NCI-H460 (cell line): ENCODE measurements around the gene BMP2K. TPM values are rescaled to one million over a fixed set of nuclear protein-coding genes. Genes with fewer than 3 reads are reported as not detected.
"Not testable (repeated sequence)": the region's sequence is repeated elsewhere in the genome, so short reads cannot be mapped to it uniquely, and the experiment has no call there.

Experiments
- DNase-seq: peaks from one replicate; pipeline ENCODE4 v3.0.0-alpha.2; 2016; ENCODE audit warnings: low read depth; ENCODE audit errors: extremely low read depth
- total RNA-seq: library from RNA; depleted of rRNA; stranded (reverse); fragments of >200 nt; shearing (Covaris generic); gene quantifications from 2 replicates; pipeline ENCODE4 v1.2.3, GENCODE V29; 2014

The BMP2K gene
- total RNA-seq, 1 experiment from 2014 or later = 18.1 TPM

- DNase-seq = no peak
Measured at GRCh38 chr4:78787392-78788006, 11.3 kb downstream of the BMP2K start.

DNA sequence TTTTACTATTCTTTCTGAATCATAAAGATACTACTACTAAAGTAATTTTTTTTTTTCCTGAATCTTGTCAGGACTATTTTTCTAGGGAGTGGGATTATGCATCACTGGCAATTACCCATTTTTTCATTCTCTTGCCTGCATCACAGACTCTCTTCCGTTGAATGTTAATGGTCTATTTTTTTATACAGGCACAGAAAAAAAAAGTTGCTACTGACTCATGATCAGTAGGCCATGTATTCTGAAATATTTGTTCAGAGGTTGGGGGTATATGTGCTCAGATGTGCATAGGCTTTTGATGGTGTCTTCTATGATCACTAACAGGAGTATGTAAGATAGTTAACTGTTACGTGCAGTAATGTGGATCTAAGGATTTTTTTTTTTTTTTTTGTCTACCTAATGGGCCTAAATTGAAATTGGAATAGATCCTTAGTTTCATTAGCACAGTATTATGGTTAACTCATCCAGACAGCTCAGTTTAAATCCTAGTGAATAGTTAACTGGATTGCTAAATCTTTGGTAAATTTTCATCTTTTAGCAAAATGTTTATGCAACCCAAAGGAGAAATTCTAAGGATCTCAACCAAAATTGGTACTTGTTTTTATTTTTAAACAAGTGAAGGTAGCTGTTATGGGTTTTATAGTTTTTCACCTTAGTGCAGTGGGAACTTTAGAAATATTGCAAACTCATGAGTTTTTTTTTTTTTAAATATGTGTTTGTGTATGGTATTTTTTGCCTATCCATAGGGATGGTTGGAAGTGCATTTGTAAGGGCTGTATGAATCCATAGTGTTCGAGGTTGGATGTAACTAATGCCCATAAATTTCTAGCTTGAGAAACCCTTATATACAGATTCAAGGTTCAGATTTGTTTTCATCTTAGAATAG, 12.1 kb downstream of the BMP2K start:
- DNase-seq = no peak

GRCh38 chr4:78795594-78796416, 19.7 kb downstream of the BMP2K start:
- not testable (repeated sequence) for DNase-seq

DNA sequence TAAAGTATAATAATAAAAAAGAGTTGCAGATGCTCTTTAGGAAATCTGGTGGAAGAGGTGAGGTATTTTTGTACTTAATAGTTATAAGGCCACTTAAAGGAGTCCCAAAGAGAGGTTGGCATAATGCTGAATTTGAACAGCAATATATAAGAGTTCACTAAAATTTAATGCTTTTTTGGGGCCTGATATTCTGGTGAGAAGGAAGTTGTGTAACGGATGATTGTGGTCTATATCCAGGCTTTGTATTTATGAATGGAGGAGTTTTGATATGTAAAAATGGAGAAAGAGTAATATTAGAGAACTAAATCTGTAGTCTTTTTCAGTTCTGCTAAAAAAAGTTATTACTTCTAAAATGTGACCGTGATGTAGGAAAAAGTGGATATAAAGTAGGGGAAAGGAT, 20.4 kb downstream of the BMP2K start:
- no peak for DNase-seq

GRCh38 chr4:78797777-78798284, 21.7 kb downstream of the BMP2K start:
- DNase-seq = no peak

DNA sequence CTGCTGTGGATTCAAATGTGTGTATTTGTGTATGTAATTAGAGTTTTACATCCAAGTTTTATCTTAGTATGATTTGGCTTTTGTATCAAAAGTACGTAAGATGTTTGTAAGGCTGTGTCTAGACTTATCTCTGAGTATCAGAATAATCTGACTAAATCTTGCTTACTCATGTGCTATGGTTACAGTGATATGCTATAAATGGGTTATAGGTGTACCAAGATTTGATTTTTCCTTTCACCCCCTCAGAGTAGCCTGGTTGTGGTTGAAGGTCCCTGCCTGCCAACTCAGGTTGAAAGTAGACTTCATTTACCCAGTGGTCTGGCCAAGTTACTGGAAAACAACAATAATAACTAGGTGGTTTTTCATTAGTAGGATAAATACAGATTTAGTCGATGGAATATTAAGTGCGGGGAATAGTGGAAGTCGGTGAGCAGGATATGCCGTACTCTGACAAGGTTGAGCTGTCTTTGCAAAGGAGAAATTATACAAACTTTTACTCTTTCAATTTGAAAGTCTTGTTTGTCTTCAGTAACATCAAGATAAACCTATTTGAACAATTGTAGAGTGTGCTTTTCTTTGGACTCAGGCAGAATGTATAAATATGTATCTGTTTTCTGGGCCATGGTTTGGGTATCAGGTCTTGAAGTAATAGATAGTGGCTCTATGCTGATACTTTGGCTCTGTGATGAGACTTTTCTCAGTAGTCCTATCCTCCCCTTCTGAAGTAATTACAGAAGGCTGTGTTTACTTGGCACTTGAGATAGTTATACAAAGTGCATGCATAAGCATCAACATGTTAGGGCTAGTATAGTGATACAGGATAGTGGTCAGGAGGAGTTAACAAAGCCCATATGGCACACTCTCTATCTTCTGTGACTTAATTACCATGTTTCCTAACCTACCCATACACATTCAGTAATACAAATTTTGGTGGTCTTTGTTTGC, 23.7 kb downstream of the BMP2K start:
- no peak for DNase-seq

DNA sequence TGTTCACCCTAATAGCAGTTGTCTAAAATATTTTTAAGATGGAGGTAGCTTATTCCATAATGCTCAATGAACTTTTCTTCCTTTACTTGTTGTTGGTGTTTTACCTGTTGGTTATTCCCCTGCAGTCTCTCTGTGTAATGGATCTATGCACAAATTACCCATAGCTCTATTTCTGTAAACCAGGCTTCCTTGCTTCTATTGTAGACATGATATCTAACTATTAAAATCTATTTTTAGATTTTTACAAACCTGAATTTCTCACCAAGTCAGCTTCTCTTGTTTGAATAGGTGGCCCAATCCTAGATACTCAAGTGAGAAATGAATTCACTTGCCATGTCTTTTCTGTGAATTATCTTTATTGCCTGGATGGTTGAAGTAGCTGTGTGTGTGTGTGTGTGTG, 24.8 kb downstream of the BMP2K start:
- DNase-seq = no peak

- no peak for DNase-seq
Measured at GRCh38 chr4:78803983-78804382, 27.8 kb downstream of the BMP2K start.

- DNase-seq = no peak
Measured at GRCh38 chr4:78806943-78807460, 30.9 kb downstream of the BMP2K start.

DNA sequence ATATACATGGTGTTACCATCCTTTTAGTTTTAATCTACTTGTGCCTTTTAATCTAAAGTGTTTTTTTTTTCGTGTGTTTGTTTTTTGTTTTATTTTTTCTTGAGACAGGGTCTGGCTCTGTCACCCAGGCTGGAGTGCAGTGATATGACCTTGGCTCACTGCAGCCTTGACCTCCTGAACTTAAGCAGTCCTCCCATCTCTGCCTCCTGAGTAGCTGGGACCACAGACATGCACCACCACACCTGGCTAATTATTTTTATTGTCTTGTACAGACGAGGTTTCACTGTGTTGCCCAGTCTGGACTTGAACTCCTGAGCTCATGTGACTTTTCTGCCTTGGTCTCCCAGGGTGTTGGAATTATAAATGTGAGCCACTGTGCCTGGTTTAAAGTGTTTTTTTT, 33.1 kb downstream of the BMP2K start:
- no peak for DNase-seq

DNA sequence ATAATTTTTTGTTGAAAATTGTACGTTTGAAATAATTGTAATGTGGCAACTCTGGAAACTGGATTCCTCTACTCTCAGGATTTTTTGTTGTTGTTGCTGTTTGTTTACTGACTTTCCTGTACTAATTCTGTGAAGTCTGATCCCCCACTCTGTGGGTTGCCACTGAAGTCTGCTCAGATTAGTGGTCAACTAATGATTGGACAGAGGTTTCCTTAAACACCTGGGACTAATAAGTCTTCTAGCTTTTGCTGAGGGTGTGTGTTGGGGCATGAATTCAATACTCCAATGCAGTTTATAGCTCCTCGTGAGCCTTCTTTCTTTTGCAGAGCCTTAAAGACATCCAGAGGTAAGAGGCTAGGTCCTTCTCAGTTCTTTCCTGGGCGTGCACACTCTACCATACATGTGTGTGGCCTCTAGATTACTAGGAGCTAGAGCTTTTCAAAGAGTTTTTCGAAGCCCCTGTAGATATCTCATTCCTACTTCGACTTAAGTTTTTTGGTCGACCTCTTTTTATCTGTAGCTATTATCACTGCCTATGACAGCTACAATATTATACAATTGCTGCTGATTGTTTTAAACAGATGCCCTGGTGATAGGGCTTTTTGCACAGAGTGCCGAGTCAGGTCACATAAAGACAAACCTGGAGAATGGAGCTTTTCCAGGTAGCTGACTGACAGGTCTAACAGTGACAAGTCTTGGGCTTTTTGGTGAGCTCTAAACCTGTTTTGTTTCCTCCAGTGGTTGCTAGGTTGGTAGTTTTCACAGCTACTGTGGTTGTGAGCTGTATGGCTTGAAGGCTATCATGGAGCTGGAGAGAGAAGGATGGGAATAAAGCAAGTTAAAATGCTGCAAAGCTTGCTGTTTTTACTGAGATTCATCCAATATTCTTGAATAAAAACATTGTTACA, 34.0 kb downstream of the BMP2K start:
- DNase-seq = no peak

DNA sequence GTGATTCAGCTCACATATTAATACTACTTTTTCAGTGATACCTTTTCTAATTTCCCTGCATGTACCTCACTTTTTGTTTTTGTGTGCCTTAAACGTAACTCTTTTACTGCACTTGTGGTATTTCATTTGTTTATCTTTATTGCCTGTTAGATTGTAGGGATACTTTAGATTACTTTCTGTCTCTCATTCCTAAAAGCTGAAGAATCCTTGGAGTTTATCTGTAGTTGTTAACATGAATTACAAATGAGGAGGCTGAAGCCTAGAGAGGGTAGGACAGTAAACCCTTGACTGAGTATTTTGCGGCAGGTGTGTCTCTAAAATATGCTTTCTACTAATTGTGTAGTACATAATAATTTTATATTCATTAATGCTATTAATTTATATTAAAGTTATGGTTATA, 34.9 kb downstream of the BMP2K start:
- no peak for DNase-seq

GRCh38 chr4:78818530-78819079, 42.5 kb downstream of the BMP2K start:
- DNase-seq = no peak

- no peak for DNase-seq
Measured at GRCh38 chr4:78824001-78824400, 47.9 kb downstream of the BMP2K start.

GRCh38 chr4:78827191-78827590, 51.0 kb downstream of the BMP2K start:
- no peak for DNase-seq

- no peak for DNase-seq
Measured at GRCh38 chr4:78829296-78829695, 53.1 kb downstream of the BMP2K start.

DNA sequence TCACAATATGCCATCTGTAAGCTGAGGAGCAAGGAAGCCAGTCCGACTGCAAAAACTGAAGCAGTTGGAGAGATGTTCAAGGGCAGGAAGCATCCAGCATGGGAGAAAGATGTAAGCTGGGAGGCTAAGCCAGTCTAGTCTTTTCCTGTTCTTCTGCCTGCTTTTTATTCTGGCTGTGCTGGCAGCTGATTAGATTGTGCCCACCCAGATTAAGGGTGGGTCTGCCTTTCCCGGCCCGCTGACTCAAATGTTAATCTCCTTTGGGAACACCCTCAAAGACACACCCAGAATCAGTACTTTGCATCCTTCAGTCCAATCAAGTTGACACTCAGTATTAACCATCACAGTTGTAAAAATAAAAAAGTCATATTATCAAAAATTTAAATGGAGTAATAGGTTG, 63.5 kb downstream of the BMP2K start:
- not testable (repeated sequence) for DNase-seq

- DNase-seq = not testable (repeated sequence)
Measured at GRCh38 chr4:78840286-78840685, 64.1 kb downstream of the BMP2K start.
